ENCODE data around the gene MRPS31. TPM values are rescaled to one million over a fixed set of nuclear protein-coding genes. Genes with fewer than 3 reads are reported as not detected.

The MRPS31 gene
- total RNA-seq, 2 donors from 2014 or later: 32.0 to 38.7 TPM

DNA sequence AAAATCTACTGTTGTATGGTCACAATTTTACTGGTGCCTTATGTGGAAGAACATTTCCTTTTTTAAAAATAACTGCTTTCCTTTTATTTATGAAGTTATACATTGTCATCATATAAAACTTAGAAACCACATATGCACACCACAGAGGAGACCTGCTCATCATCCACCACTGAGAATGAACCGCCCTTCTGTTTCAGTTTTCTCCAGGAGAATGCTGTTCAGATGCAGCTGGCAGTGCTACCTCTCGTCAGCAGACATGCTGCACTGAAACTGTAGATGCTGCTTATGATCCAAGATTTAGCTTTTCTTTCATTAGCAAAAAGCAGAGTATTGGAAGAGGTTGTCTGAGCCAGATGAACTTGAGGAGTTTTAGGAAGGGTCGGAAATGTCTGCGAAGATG is 28.5 kb upstream of the MRPS31 start:
- Histone ChIP-seq H3K36me3 (ENCODE audit: control insufficient read depth, insufficient read depth, low read length) (peaks cover 23% of the 10 kb centered on the region), H3K27ac (ENCODE audit: low read depth, low read length) (no peak overlapping the region), H3K9me3 (ENCODE audit: control insufficient read depth, low read length) (no peaks in the 10 kb centered on the region), H3K27me3 (ENCODE audit: control insufficient read depth, insufficient read depth, low read length, poor library complexity, severe bottlenecking) (no peaks in the 10 kb centered on the region), H3K4me3 (ENCODE audit: low read length) (no peak overlapping the region), H3K4me1 (ENCODE audit: control insufficient read depth, insufficient read depth, low read length) (no peaks in the 10 kb centered on the region), H3K9ac (ENCODE audit: extremely low read depth, low read length, poor library complexity, severe bottlenecking) (no peak overlapping the region)
- Mint-ChIP-seq H3K27me3 (ENCODE audit: insufficient read depth) (no peaks in the 10 kb centered on the region), H3K9me3 (no peaks in the 10 kb centered on the region), H3K4me3 (no peak overlapping the region), H3K27ac (no peak overlapping the region), H3K36me3 (ENCODE audit: low read depth) (peaks cover 70% of the 10 kb centered on the region), H3K4me1 (peaks cover 9% of the 10 kb centered on the region)
- 89 to 90% methylated on average over 1 to 4 of the region's 4 CpGs for WGBS, 2 experiments (ENCODE audit: insufficient coverage in 1 of 2, insufficient read length in 1 of 2)
- no peak for DNase-seq
- TF ChIP-seq CTCF (conservative IDR thresholded peaks at IDR 0.05): no peak

- Histone ChIP-seq H3K9me3 (ENCODE audit: control insufficient read depth, low read length) (no peaks in the 10 kb centered on the region), H3K27me3 (ENCODE audit: control insufficient read depth, insufficient read depth, low read length, poor library complexity, severe bottlenecking) (no peaks in the 10 kb centered on the region), H3K4me1 (ENCODE audit: control insufficient read depth, insufficient read depth, low read length) (no peaks in the 10 kb centered on the region), H3K27ac (ENCODE audit: low read depth, low read length) (no peak overlapping the region), H3K4me3 (ENCODE audit: low read length) (no peak overlapping the region), H3K9ac (ENCODE audit: extremely low read depth, low read length, poor library complexity, severe bottlenecking) (no peak overlapping the region), H3K36me3 (ENCODE audit: control insufficient read depth, insufficient read depth, low read length) (peaks cover 28% of the 10 kb centered on the region)
- Mint-ChIP-seq H3K27me3 (ENCODE audit: insufficient read depth) (no peaks in the 10 kb centered on the region), H3K9me3 (no peaks in the 10 kb centered on the region), H3K27ac (no peak overlapping the region), H3K4me1 (no peaks in the 10 kb centered on the region), H3K36me3 (ENCODE audit: low read depth) (peaks cover 72% of the 10 kb centered on the region), H3K4me3 (no peak overlapping the region)
- TF ChIP-seq CTCF (conservative IDR thresholded peaks at IDR 0.05): no peak
- 97% methylated on average over 7 to 8 of the region's 9 CpGs for WGBS, 2 experiments (ENCODE audit: insufficient coverage in 1 of 2, insufficient read length in 1 of 2)
- DNase-seq: no peak
These were observed 27.4 kb upstream of the MRPS31 start for GRCh38 chr13:40798380-40798779.

DNA sequence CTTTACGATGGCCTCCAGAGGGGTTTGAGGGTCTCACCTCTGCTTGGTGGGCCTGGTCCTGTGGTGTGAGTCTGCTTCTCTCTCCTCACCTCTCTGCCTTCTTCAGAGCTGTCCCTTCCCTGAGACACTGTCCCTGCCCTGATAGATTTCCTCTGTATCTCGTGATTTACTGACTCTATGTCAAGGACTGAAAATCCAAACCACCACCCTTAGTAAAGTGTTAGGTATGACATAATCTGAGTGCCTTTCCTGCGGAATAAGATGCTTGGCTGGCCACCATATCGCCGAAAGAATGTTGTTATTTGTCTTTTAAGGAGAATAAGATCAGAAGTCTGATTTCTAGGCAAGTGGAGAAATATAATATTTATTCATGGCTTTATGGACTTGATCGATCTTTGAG is 25.7 kb upstream of the MRPS31 start:
- H3K27me3 Mint-ChIP-seq (ENCODE audit: insufficient read depth): no peaks in the 10 kb centered on the region
- H3K4me1 Mint-ChIP-seq: no peaks in the 10 kb centered on the region
- no peak overlapping the region for H3K9ac ChIP-seq (ENCODE audit: extremely low read depth, low read length, poor library complexity, severe bottlenecking)
- no peak overlapping the region for H3K4me3 ChIP-seq (ENCODE audit: low read length)
- DNase-seq: no peak
- H3K4me3 Mint-ChIP-seq: no peak overlapping the region
- TF ChIP-seq CTCF (conservative IDR thresholded peaks at IDR 0.05): no peak
- WGBS, 2 experiments (ENCODE audit: insufficient coverage in 1 of 2, insufficient read length in 1 of 2): 94 to 100% methylated on average over 4 to 6 of the region's 6 CpGs
- H3K4me1 ChIP-seq (ENCODE audit: control insufficient read depth, insufficient read depth, low read length): no peaks in the 10 kb centered on the region
- H3K27ac Mint-ChIP-seq: no peak overlapping the region
- H3K9me3 Mint-ChIP-seq: no peaks in the 10 kb centered on the region
- H3K9me3 ChIP-seq (ENCODE audit: control insufficient read depth, low read length): no peaks in the 10 kb centered on the region
- peaks cover 24% of the 10 kb centered on the region for H3K36me3 ChIP-seq (ENCODE audit: control insufficient read depth, insufficient read depth, low read length)
- no peak overlapping the region for H3K27ac ChIP-seq (ENCODE audit: low read depth, low read length)
- no peaks in the 10 kb centered on the region for H3K27me3 ChIP-seq (ENCODE audit: control insufficient read depth, insufficient read depth, low read length, poor library complexity, severe bottlenecking)
- peaks cover 60% of the 10 kb centered on the region for H3K36me3 Mint-ChIP-seq (ENCODE audit: low read depth)

Measured in endodermal cell (in vitro differentiated cells).